Measurements from ENCODE around the gene NTRK3. TPM values are rescaled to one million over a fixed set of nuclear protein-coding genes. Genes with fewer than 3 reads are reported as not detected.

NTRK3 gene
- total RNA-seq, 2 experiments from 2014 or later: not detected

- intact Hi-C loops (cut with micrococcal nuclease): no loop called here
- Mint-ChIP-seq H3K9me3 (no peaks in the 10 kb centered on the region), H3K27ac (no peak overlapping the region), H3K36me3 (ENCODE audit: low read depth) (no peaks in the 10 kb centered on the region), H3K4me1 (ENCODE audit: low read depth) (no peaks in the 10 kb centered on the region), H3K4me3 (no peak overlapping the region), H3K27me3 (peaks cover 27% of the 10 kb centered on the region)
- CTCF ChIA-PET: interaction anchor here (1.6 kb wide), 1 partner anchor 36 kb away, joined by 3 read pairs; no protein-coding TSS in a partner anchor
- POLR2A ChIA-PET: no interaction called here
- TF ChIP-seq CTCF (IDR thresholded peaks at IDR 0.05): no peak
- no peak for DNase-seq
- no peak for ATAC-seq
Measured at GRCh38 chr15:88282614-88283013, 26.1 kb upstream of the NTRK3 start.

- CTCF ChIA-PET: interaction anchor here (1.1 kb wide), 1 partner anchor 173 kb away, joined by 3 read pairs; no protein-coding TSS in a partner anchor
- H3K27me3 Mint-ChIP-seq: peaks cover 3% of the 10 kb centered on the region
- intact Hi-C loops (cut with micrococcal nuclease): no loop called here
- no peak overlapping the region for H3K27ac Mint-ChIP-seq
- no peak for ATAC-seq
- DNase-seq: no peak
- TF ChIP-seq CTCF (IDR thresholded peaks at IDR 0.05): no peak
- POLR2A ChIA-PET: no interaction called here
- no peaks in the 10 kb centered on the region for H3K9me3 Mint-ChIP-seq
- H3K4me1 Mint-ChIP-seq (ENCODE audit: low read depth): no peaks in the 10 kb centered on the region
- H3K36me3 Mint-ChIP-seq (ENCODE audit: low read depth): no peaks in the 10 kb centered on the region
- no peak overlapping the region for H3K4me3 Mint-ChIP-seq
Measured at GRCh38 chr15:88276821-88277410, 20.4 kb upstream of the NTRK3 start.

- H3K36me3 Mint-ChIP-seq (ENCODE audit: low read depth): no peaks in the 10 kb centered on the region
- H3K27ac Mint-ChIP-seq: no peak overlapping the region
- no peak for TF ChIP-seq CTCF (IDR thresholded peaks at IDR 0.05)
- DNase-seq (no peak), ATAC-seq (no peak)
- peaks cover 5% of the 10 kb centered on the region for H3K27me3 Mint-ChIP-seq
- ChIA-PET POLR2A (no interaction called here), CTCF (interaction anchor here (1.3 to 5.1 kb wide), 5 partner anchors 13 to 141 kb away, joined by 4 to 64 read pairs (median 5); no protein-coding TSS in a partner anchor)
- no peaks in the 10 kb centered on the region for H3K9me3 Mint-ChIP-seq
- H3K4me3 Mint-ChIP-seq: no peak overlapping the region
- no peaks in the 10 kb centered on the region for H3K4me1 Mint-ChIP-seq (ENCODE audit: low read depth)
- intact Hi-C loops (cut with micrococcal nuclease): no loop called here
Measured at GRCh38 chr15:88275804-88276203, 19.3 kb upstream of the NTRK3 start.

GRCh38 chr15:88274553-88275460, 18.3 kb upstream of the NTRK3 start:
- H3K4me1 Mint-ChIP-seq (ENCODE audit: low read depth): no peaks in the 10 kb centered on the region
- ATAC-seq: peak; percentile 77
- H3K27ac Mint-ChIP-seq: no peak overlapping the region
- peaks cover 10% of the 10 kb centered on the region for H3K27me3 Mint-ChIP-seq
- H3K9me3 Mint-ChIP-seq: no peaks in the 10 kb centered on the region
- DNase-seq: peak; percentile 69
- peak; percentile 80 for TF ChIP-seq CTCF (IDR thresholded peaks at IDR 0.05)
- H3K4me3 Mint-ChIP-seq: no peak overlapping the region
- H3K36me3 Mint-ChIP-seq (ENCODE audit: low read depth): no peaks in the 10 kb centered on the region
- intact Hi-C loops (cut with micrococcal nuclease): no loop called here
- CTCF ChIA-PET: interaction anchor here (0.5 to 5.1 kb wide), 20 partner anchors 9 to 1650 kb away, joined by 3 to 64 read pairs (median 4); no protein-coding TSS in a partner anchor
- POLR2A ChIA-PET: no interaction called here

GRCh38 chr15:88272421-88272820, 15.9 kb upstream of the NTRK3 start:
- no peak for TF ChIP-seq CTCF (IDR thresholded peaks at IDR 0.05)
- ATAC-seq (no peak), DNase-seq (no peak)
- Mint-ChIP-seq H3K27ac (no peak overlapping the region), H3K27me3 (peaks cover 8% of the 10 kb centered on the region), H3K4me1 (ENCODE audit: low read depth) (no peaks in the 10 kb centered on the region), H3K36me3 (ENCODE audit: low read depth) (no peaks in the 10 kb centered on the region), H3K9me3 (no peaks in the 10 kb centered on the region), H3K4me3 (no peak overlapping the region)
- intact Hi-C loops (cut with micrococcal nuclease): no loop called here
- ChIA-PET POLR2A (interaction anchor here (1.4 kb wide), 1 partner anchor 13 kb away, joined by 3 read pairs; no protein-coding TSS in a partner anchor), CTCF (interaction anchor here (5.1 kb wide), 1 partner anchor 26 kb away, joined by 64 read pairs; no protein-coding TSS in a partner anchor)
